Endothelial cell (in vitro differentiated cells): ENCODE measurements around the gene DELE1. TPM values are rescaled to one million over a fixed set of nuclear protein-coding genes. Genes with fewer than 3 reads are reported as not detected.

ENCODE experiments used
- DNase-seq: peaks from one replicate; pipeline ENCODE4 v3.0.0; 2021; ENCODE audit warnings: low spot score
- H3K27ac Mint-ChIP-seq: one replicate; pipeline ENCODE4 v1.8.0; 2021; ENCODE audit warnings: mixed read lengths, inconsistent platforms; ENCODE audit not compliant: unreplicated experiment
- H3K27me3 Mint-ChIP-seq: one replicate; pipeline ENCODE4 v1.8.0; 2021; ENCODE audit warnings: mild to moderate bottlenecking, moderate library complexity, mixed read lengths, inconsistent platforms; ENCODE audit not compliant: unreplicated experiment
- H3K36me3 Mint-ChIP-seq: one replicate; pipeline ENCODE4 v1.8.0; 2021; ENCODE audit warnings: mild to moderate bottlenecking, low read depth, mixed read lengths, inconsistent platforms; ENCODE audit not compliant: unreplicated experiment
- H3K4me1 Mint-ChIP-seq: one replicate; pipeline ENCODE4 v1.8.0; 2021; ENCODE audit warnings: mild to moderate bottlenecking, mixed read lengths, inconsistent platforms; ENCODE audit not compliant: unreplicated experiment
- H3K4me3 Mint-ChIP-seq: one replicate; pipeline ENCODE4 v1.8.0; 2021; ENCODE audit warnings: mild to moderate bottlenecking, mixed read lengths, inconsistent platforms; ENCODE audit not compliant: unreplicated experiment
- H3K9me3 Mint-ChIP-seq: one replicate; pipeline ENCODE4 v1.8.0; 2021; ENCODE audit warnings: mixed read lengths, inconsistent platforms; ENCODE audit not compliant: unreplicated experiment
- total RNA-seq: library from RNA; stranded (reverse); fragmentation: NEBNext Ultra II Directional; extraction: Animal tissue kit (Norgen Biotek cat#: 25700); gene quantifications from one replicate; pipeline ENCODE4 v1.2.1, GENCODE V29; 2021; ENCODE audit not compliant: unreplicated experiment
- TF ChIP-seq, protein P1 (sequence below): fragments of 200-600 bp; sonication (generic); IDR thresholded peaks from one replicate; pipeline ENCODE4 v1.5.0; 2021; ENCODE audit warnings: antibody characterized with exemption; ENCODE audit not compliant: unreplicated experiment

Gene DELE1
- total RNA-seq, 1 donor from 2014 or later = 115 TPM

- Mint-ChIP-seq H3K9me3 (no peaks in the 10 kb centered on the region), H3K36me3 (peaks cover 39% of the 10 kb centered on the region), H3K27ac (no peak overlapping the region), H3K4me1 (peaks cover 23% of the 10 kb centered on the region), H3K4me3 (no peak overlapping the region), H3K27me3 (no peaks in the 10 kb centered on the region)
- DNase-seq = no peak
- TF ChIP-seq, protein P1, sequence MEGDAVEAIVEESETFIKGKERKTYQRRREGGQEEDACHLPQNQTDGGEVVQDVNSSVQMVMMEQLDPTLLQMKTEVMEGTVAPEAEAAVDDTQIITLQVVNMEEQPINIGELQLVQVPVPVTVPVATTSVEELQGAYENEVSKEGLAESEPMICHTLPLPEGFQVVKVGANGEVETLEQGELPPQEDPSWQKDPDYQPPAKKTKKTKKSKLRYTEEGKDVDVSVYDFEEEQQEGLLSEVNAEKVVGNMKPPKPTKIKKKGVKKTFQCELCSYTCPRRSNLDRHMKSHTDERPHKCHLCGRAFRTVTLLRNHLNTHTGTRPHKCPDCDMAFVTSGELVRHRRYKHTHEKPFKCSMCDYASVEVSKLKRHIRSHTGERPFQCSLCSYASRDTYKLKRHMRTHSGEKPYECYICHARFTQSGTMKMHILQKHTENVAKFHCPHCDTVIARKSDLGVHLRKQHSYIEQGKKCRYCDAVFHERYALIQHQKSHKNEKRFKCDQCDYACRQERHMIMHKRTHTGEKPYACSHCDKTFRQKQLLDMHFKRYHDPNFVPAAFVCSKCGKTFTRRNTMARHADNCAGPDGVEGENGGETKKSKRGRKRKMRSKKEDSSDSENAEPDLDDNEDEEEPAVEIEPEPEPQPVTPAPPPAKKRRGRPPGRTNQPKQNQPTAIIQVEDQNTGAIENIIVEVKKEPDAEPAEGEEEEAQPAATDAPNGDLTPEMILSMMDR = no peak
These were observed 11.9 kb downstream of the DELE1 start for GRCh38 chr5:141935538-141935937.

GRCh38 chr5:141940695-141941271 is 17.1 kb downstream of the DELE1 start:
- H3K4me3 Mint-ChIP-seq = no peak overlapping the region
- peak overlapping the region; percentile 63 for H3K27ac Mint-ChIP-seq
- peaks cover 40% of the 10 kb centered on the region for H3K4me1 Mint-ChIP-seq
- peaks cover 7% of the 10 kb centered on the region for H3K27me3 Mint-ChIP-seq
- TF ChIP-seq, protein P1 = no peak
- H3K9me3 Mint-ChIP-seq = no peaks in the 10 kb centered on the region
- H3K36me3 Mint-ChIP-seq = peaks cover 34% of the 10 kb centered on the region
- no peak for DNase-seq

DNA sequence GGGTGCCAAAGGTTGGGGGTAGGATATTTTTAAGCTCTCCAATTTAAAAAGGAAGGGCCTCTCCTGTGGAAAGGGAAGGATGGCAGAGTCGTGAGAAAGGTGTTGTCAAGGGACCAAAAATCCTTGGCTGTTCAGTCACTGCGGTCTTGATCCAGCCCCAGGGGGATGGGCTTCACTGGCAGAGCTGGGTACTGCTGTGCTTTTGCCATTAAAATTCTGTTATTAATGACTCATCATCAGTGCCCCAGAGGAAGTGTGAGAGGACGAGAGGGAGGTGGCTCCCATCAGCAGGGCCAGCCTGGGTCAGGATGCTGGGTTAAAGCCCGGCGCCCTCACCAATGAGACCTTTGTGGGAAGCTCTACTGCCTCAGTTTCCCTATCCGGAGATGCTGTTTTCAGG is 17.6 kb downstream of the DELE1 start:
- no peak overlapping the region for H3K4me3 Mint-ChIP-seq
- no peak for DNase-seq
- no peaks in the 10 kb centered on the region for H3K9me3 Mint-ChIP-seq
- peaks cover 45% of the 10 kb centered on the region for H3K4me1 Mint-ChIP-seq
- H3K27ac Mint-ChIP-seq = peak overlapping the region; percentile 63
- TF ChIP-seq, protein P1 = no peak
- H3K27me3 Mint-ChIP-seq = peaks cover 7% of the 10 kb centered on the region
- peaks cover 31% of the 10 kb centered on the region for H3K36me3 Mint-ChIP-seq

GRCh38 chr5:141941779-141942178 is 18.1 kb downstream of the DELE1 start:
- no peak overlapping the region for H3K4me3 Mint-ChIP-seq
- peaks cover 7% of the 10 kb centered on the region for H3K27me3 Mint-ChIP-seq
- H3K36me3 Mint-ChIP-seq = peaks cover 35% of the 10 kb centered on the region
- no peak for DNase-seq
- no peaks in the 10 kb centered on the region for H3K9me3 Mint-ChIP-seq
- H3K4me1 Mint-ChIP-seq = peaks cover 50% of the 10 kb centered on the region
- TF ChIP-seq, protein P1 = no peak
- H3K27ac Mint-ChIP-seq = no peak overlapping the region

DNA sequence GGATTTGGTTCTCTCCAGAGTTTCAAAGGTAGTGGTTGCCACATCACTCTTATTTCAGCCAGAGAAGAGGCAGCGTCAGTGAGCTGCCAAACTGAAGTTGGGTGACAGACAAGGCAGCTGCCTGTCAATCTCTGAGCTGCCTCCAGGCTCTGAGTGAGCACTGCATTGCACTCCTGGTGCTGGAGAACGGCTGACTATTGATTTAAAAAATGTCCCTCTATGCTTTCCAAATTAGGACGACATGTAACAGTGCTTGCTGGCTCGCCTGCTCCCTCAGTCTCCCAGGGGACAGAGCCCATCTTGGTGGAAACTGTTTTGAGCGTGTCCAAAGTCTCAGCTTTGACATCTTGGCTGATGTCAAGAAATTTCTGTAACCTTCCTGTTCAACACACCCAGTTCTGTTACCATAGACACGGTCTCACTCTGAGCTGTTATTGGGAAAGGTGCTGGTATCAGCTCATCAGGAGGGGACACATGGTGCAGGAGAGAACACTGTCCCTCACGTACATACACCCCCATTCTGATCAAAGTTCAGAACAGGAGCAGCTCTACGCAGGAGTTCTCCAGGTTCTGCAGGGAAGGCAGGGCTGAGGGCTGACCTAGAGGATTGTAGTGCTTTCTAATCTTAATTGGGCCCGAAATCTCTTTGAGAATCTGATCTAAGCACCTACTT is 18.6 kb downstream of the DELE1 start:
- Mint-ChIP-seq H3K4me3 (no peak overlapping the region), H3K36me3 (peaks cover 41% of the 10 kb centered on the region), H3K4me1 (peaks cover 56% of the 10 kb centered on the region), H3K9me3 (no peaks in the 10 kb centered on the region), H3K27me3 (peaks cover 7% of the 10 kb centered on the region), H3K27ac (no peak overlapping the region)
- DNase-seq = no peak
- TF ChIP-seq, protein P1 = no peak
